NCI-H2107 treated with DMSO at 0.1 percent for 48 hours (cell line): Measurements from ENCODE around the gene RFLNA.
A peak's percentile ranks its signal among the peaks of the same experiment; 100 is the strongest.
"Not testable (repeated sequence)": the region's sequence is repeated elsewhere in the genome, so short reads cannot be mapped to it uniquely, and the experiment has no call there.

Source experiments
- DNase-seq: peaks from one replicate; lab custom pipeline; 2025; ENCODE audit not compliant: unreplicated experiment; lab: John Stamatoyannopoulos, UW

The RFLNA gene

GRCh38 chr12:124282287-124282686, 12.6 kb upstream of the RFLNA start:
- DNase-seq, result no peak

- DNase-seq, result no peak
Measured at GRCh38 chr12:124283326-124283725, 11.6 kb upstream of the RFLNA start.

- no peak for DNase-seq
Measured at GRCh38 chr12:124284368-124284767, 10.5 kb upstream of the RFLNA start.

GRCh38 chr12:124286414-124286813, 8.5 kb upstream of the RFLNA start:
- DNase-seq, result peak; percentile 11

GRCh38 chr12:124286971-124287370, 7.9 kb upstream of the RFLNA start:
- no peak for DNase-seq

GRCh38 chr12:124289634-124290600, 5.0 kb upstream of the RFLNA start:
- no peak for DNase-seq

- DNase-seq, result no peak
Measured at GRCh38 chr12:124292385-124292784, 2.5 kb upstream of the RFLNA start.

- no peak for DNase-seq
Measured at GRCh38 chr12:124293286-124294003, 1.4 kb upstream of the RFLNA start.

GRCh38 chr12:124295431-124296058, 652 bp downstream of the RFLNA start:
- DNase-seq, result no peak

- DNase-seq, result no peak
Measured at GRCh38 chr12:124296295-124296915, 1.5 kb downstream of the RFLNA start.

GRCh38 chr12:124296916-124297351, 2.0 kb downstream of the RFLNA start:
- DNase-seq, result no peak

- DNase-seq, result no peak
Measured at GRCh38 chr12:124297389-124297788, 2.5 kb downstream of the RFLNA start.

- no peak for DNase-seq
Measured at GRCh38 chr12:124297856-124298255, 3.0 kb downstream of the RFLNA start.

GRCh38 chr12:124298685-124299410, 4.0 kb downstream of the RFLNA start:
- no peak for DNase-seq

- no peak for DNase-seq
Measured at GRCh38 chr12:124299628-124300388, 4.9 kb downstream of the RFLNA start.

- DNase-seq, result not testable (repeated sequence)
Measured at GRCh38 chr12:124300657-124301056, 5.8 kb downstream of the RFLNA start.

GRCh38 chr12:124301084-124301654, 6.3 kb downstream of the RFLNA start:
- no peak for DNase-seq

GRCh38 chr12:124302241-124302806, 7.4 kb downstream of the RFLNA start:
- DNase-seq, result no peak
